MM.1S (cell line): Measurements from ENCODE around the gene NLRP1.

Experiments
- DNase-seq: peaks from one replicate; pipeline ENCODE4 v3.0.0-alpha.2; 2015
- H2AFZ ChIP-seq: fragments of 300-600 bp; sonication (generic); 2 replicates; pipeline ENCODE4 v1.6.0; 2016; ENCODE audit warnings: antibody characterized with exemption, low read length
- H3F3A ChIP-seq: fragments of 300-600 bp; sonication (generic); 2 replicates; pipeline ENCODE4 v1.6.1; 2016; ENCODE audit warnings: mild to moderate bottlenecking, antibody characterized with exemption, low read length, moderate library complexity, mixed read lengths; ENCODE audit not compliant: insufficient read depth
- H3K27ac ChIP-seq: fragments of 300-600 bp; sonication (generic); 2 replicates; pipeline ENCODE4 v1.5.1; 2016; ENCODE audit warnings: mild to moderate bottlenecking, low read length
- H3K27me3 ChIP-seq: fragments of 300-600 bp; sonication (generic); replicated peaks from 2 replicates; pipeline ENCODE4 v1.6.0; 2016; ENCODE audit warnings: low read length; ENCODE audit not compliant: insufficient read depth
- H3K36me3 ChIP-seq: fragments of 300-600 bp; sonication (generic); replicated peaks from 2 replicates; pipeline ENCODE4 v1.6.1; 2016; ENCODE audit warnings: mild to moderate bottlenecking, low read length, mixed read lengths; ENCODE audit not compliant: insufficient read depth
- H3K4me1 ChIP-seq: fragments of 300-600 bp; sonication (generic); 2 replicates; pipeline ENCODE4 v1.6.1; 2016; ENCODE audit warnings: low read length, mixed read lengths
- H3K4me2 ChIP-seq: fragments of 300-600 bp; sonication (generic); 2 replicates; pipeline ENCODE4 v1.6.0; 2016; ENCODE audit warnings: low read depth, low read length
- H3K4me3 ChIP-seq: fragments of 300-600 bp; sonication (generic); 2 replicates; pipeline ENCODE4 v1.5.1; 2016; ENCODE audit warnings: low read length, mixed read lengths
- H3K79me2 ChIP-seq: fragments of 300-600 bp; sonication (generic); 2 replicates; pipeline ENCODE4 v1.6.1; 2016; ENCODE audit warnings: mixed run types, low read length, mixed read lengths
- H3K9ac ChIP-seq: fragments of 300-600 bp; sonication (generic); 2 replicates; pipeline ENCODE4 v1.6.1; 2016; ENCODE audit warnings: low read length, mixed read lengths
- H3K9me2 ChIP-seq: fragments of 300-600 bp; sonication (generic); replicated peaks from 2 replicates; pipeline ENCODE4 v1.6.1; 2016; ENCODE audit warnings: mild to moderate bottlenecking, low read length, mixed read lengths; ENCODE audit not compliant: insufficient read depth
- H3K9me3 ChIP-seq: fragments of 300-600 bp; sonication (generic); replicated peaks from 2 replicates; pipeline ENCODE4 v1.6.1; 2016; ENCODE audit warnings: mild to moderate bottlenecking, low read length, mixed read lengths; ENCODE audit not compliant: insufficient read depth
- H4K20me1 ChIP-seq: fragments of 300-600 bp; sonication (generic); 2 replicates; pipeline ENCODE4 v1.6.1; 2016; ENCODE audit warnings: mild to moderate bottlenecking, low read length, moderate library complexity, mixed read lengths; ENCODE audit not compliant: insufficient read depth
- CTCF ChIP-seq: fragments of 300-600 bp; sonication (generic); IDR thresholded peaks from 2 replicates; pipeline ENCODE4 v1.5.1; 2016; ENCODE audit warnings: antibody characterized with exemption, low read length, mixed read lengths
- EZH2 ChIP-seq: fragments of 300-600 bp; sonication (generic); optimal IDR thresholded peaks from 2 replicates; pipeline ENCODE3; 2017; ENCODE audit warnings: low read depth, mild to moderate bottlenecking, antibody characterized with exemption, low read length, mixed read lengths
- EZH2phosphoT487 ChIP-seq: fragments of 300-600 bp; sonication (generic); IDR thresholded peaks from 2 replicates; pipeline ENCODE4 v1.6.1; 2018; ENCODE audit warnings: antibody characterized with exemption, low read length

Gene NLRP1

GRCh38 chr17:5500589-5501391, 83.5 kb downstream of the NLRP1 start:
- Histone ChIP-seq H3K9me3 (no peaks in the 10 kb centered on the region), H3K79me2 (no peaks in the 10 kb centered on the region), H3K27ac (no peak overlapping the region), H2AFZ (0 out of 2 replicates have a peak overlapping the region, but pooled peaks have one; percentile 48), H3K36me3 (no peaks in the 10 kb centered on the region), H3K27me3 (no peaks in the 10 kb centered on the region), H3K4me3 (peak overlapping the region; percentile 54), H3K9ac (no peak overlapping the region), H3F3A (0 out of 2 replicates have a peak, but pooled peaks cover 7% of the 10 kb centered on the region), H3K4me1 (0 out of 2 replicates have a peak, but pooled peaks cover 5% of the 10 kb centered on the region), H3K4me2 (peak overlapping the region; percentile 81), H3K9me2 (no peaks in the 10 kb centered on the region), H4K20me1 (no peaks in the 10 kb centered on the region)
- no peak for TF ChIP-seq CTCF
- TF ChIP-seq EZH2phosphoT487: no peak
- TF ChIP-seq EZH2: no peak
- DNase-seq: peak; percentile 53

DNA sequence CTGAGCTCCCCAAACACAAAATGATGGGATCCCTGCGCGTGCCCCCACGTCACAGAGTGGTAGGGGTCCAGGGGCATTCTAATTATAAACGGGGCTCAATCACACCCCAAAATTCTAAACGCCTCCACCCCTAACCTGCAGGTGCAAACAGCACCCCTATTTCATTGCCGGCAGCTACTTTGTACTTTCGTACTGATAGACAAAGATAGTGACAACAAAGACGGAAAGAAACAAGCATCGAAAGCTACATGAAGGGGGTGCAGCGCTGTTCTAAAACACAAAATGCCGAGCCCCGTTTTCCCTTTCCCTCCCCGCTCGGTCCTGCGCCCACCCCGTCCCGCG, 84.1 kb downstream of the NLRP1 start:
- H3K79me2 ChIP-seq: no peaks in the 10 kb centered on the region
- H3K27ac ChIP-seq: no peak overlapping the region
- peak overlapping the region; percentile 81 for H3K4me2 ChIP-seq
- H3K27me3 ChIP-seq: no peaks in the 10 kb centered on the region
- no peaks in the 10 kb centered on the region for H3K9me3 ChIP-seq
- DNase-seq: no peak
- H4K20me1 ChIP-seq: no peaks in the 10 kb centered on the region
- 0 out of 2 replicates have a peak overlapping the region, but pooled peaks have one; percentile 48 for H2AFZ ChIP-seq
- H3K4me1 ChIP-seq: 0 out of 2 replicates have a peak, but pooled peaks cover 5% of the 10 kb centered on the region
- no peaks in the 10 kb centered on the region for H3K9me2 ChIP-seq
- no peaks in the 10 kb centered on the region for H3K36me3 ChIP-seq
- peak overlapping the region; percentile 53; the same call in 1 of the 2 replicates for H3K4me3 ChIP-seq
- H3K9ac ChIP-seq: no peak overlapping the region
- TF ChIP-seq CTCF (no peak), EZH2 (no peak), EZH2phosphoT487 (no peak)
- H3F3A ChIP-seq: 0 out of 2 replicates have a peak, but pooled peaks cover 7% of the 10 kb centered on the region

DNA sequence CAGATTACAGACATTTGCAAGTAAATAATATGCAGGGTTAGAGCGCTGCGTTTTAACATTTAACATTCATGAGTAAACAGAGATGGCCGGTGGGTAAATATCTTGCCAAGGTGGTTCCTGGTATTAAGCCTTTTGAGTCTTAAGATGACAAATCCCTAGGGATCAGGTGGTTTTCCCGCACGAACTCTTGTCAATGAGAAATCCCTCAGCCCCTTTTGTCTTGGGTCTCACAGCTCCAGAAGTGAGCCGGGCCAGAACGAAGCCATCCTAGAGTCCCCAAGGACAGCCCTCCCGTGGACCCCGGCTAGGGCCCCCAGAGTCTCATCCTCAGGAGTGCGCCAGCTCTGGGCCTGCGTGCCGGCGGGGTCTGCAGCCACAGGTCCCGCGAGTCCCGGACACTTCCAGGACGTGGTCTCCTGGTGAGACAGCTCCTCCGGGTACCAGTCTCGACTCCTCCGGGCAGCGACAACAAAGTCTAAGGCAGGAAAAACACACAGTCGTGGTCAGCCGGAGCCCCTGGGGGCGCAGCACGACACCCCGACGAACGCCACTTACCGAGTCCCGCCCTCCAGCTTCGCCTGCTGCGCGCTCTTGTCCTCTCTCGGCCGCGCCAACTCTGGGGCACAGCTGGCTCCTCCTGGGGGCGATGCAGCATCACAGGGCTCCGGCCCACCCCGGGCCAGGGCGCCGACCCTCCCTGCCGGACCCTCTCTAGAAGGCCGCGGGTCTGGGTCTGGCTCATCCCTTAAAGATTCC, 84.7 kb downstream of the NLRP1 start:
- no peak overlapping the region for H2AFZ ChIP-seq
- H3F3A ChIP-seq: 0 out of 2 replicates have a peak, but pooled peaks cover 7% of the 10 kb centered on the region
- H3K79me2 ChIP-seq: no peaks in the 10 kb centered on the region
- H3K36me3 ChIP-seq: no peaks in the 10 kb centered on the region
- no peak overlapping the region for H3K4me3 ChIP-seq
- no peaks in the 10 kb centered on the region for H4K20me1 ChIP-seq
- H3K4me2 ChIP-seq: peak overlapping the region; percentile 81; the same call in 1 of the 2 replicates
- no peak for TF ChIP-seq CTCF
- no peak for TF ChIP-seq EZH2
- TF ChIP-seq EZH2phosphoT487: no peak
- 0 out of 2 replicates have a peak, but pooled peaks cover 5% of the 10 kb centered on the region for H3K4me1 ChIP-seq
- no peaks in the 10 kb centered on the region for H3K9me3 ChIP-seq
- H3K9me2 ChIP-seq: no peaks in the 10 kb centered on the region
- no peak overlapping the region for H3K27ac ChIP-seq
- H3K9ac ChIP-seq: no peak overlapping the region
- DNase-seq: no peak
- no peaks in the 10 kb centered on the region for H3K27me3 ChIP-seq
